H1 (cell line): ENCODE measurements around the gene AP2B1. TPM values are rescaled to one million over a fixed set of nuclear protein-coding genes. Genes with fewer than 3 reads are reported as not detected.

Experiments
- CTCF ChIA-PET: fragments of 300-600 bp; sonication (Branson Sonifier 250); formaldehyde crosslinking; loops from one replicate; lab custom pipeline; 2021; ENCODE audit not compliant: partially characterized antibody; lab: Charles Lee
- POLR2A ChIA-PET: fragments of 300-600 bp; sonication (Branson Sonifier 250); formaldehyde crosslinking; loops from one replicate; lab custom pipeline; 2021; ENCODE audit warnings: inconsistent platforms; ENCODE audit not compliant: partially characterized antibody; lab: Charles Lee
- DNase-seq, 2 experiments: peaks; one replicate each; pipeline versions ENCODE4 v3.0.0 to v3.0.0-alpha.2; 2010 to 2022; ENCODE audit warnings: low spot score in 2 of 2, low read depth in 1 of 2, mixed read lengths in 1 of 2
- FAIRE-seq: peaks from 2 replicates; lab custom pipeline; 2011; peaks lifted over from hg19 to GRCh38; lab: Jason Lieb, UNC
- H2AFZ ChIP-seq: 2 replicates; pipeline ENCODE4 v1.8.1; 2012; ENCODE audit warnings: low read length, inconsistent platforms
- H2AK5ac ChIP-seq: 2 replicates; pipeline ENCODE4 v1.6.1; 2013; ENCODE audit warnings: low read depth, low read length
- H2BK120ac ChIP-seq: replicated peaks from 2 replicates; pipeline ENCODE3; 2013; ENCODE audit warnings: low read depth, low read length, inconsistent platforms
- H2BK12ac ChIP-seq: 2 replicates; pipeline ENCODE4 v1.6.1; 2013; ENCODE audit warnings: low read depth, low read length
- H2BK15ac ChIP-seq: 2 replicates; pipeline ENCODE4 v1.6.1; 2013; ENCODE audit warnings: low read length
- H2BK20ac ChIP-seq: 2 replicates; pipeline ENCODE4 v1.6.1; 2013; ENCODE audit warnings: low read length
- H2BK5ac ChIP-seq: 2 replicates; pipeline ENCODE4 v1.6.1; 2013; ENCODE audit warnings: low read depth, low read length
- H3K14ac ChIP-seq: 2 replicates; pipeline ENCODE4 v1.6.1; 2013; ENCODE audit warnings: inconsistent platforms; ENCODE audit not compliant: insufficient read length
- H3K18ac ChIP-seq: 2 replicates; pipeline ENCODE4 v1.6.1; 2013; ENCODE audit warnings: low read length; ENCODE audit errors: extremely low read depth
- H3K23ac ChIP-seq: 2 replicates; pipeline ENCODE4 v1.6.1; 2013; ENCODE audit warnings: inconsistent platforms; ENCODE audit not compliant: insufficient read length
- H3K23me2 ChIP-seq: 2 replicates; pipeline ENCODE4 v1.6.1; 2013; ENCODE audit warnings: low read depth, low read length
- H3K27ac ChIP-seq: 2 replicates; pipeline ENCODE4 v1.6.1; 2011; ENCODE audit warnings: low read depth, low read length, inconsistent platforms
- H3K27me3 ChIP-seq, 4 experiments: replicated peaks in 1 of 4; 1 replicate in 1 of 4; 2 replicates in 3 of 4; pipeline versions ENCODE4 v1.6.1 to v1.8.1; 2011 to 2013; ENCODE audit warnings: low read length in 3 of 4, mild to moderate bottlenecking in 3 of 4, inconsistent platforms in 2 of 4, mixed read lengths in 2 of 4, moderate library complexity in 1 of 4; ENCODE audit not compliant: control insufficient read depth in 3 of 4, insufficient read depth in 3 of 4; ENCODE audit errors: extremely low read depth in 1 of 4
- H3K36me3 ChIP-seq, 4 experiments: 2 replicates each; pipeline versions ENCODE4 v1.6.1 to v1.8.1; 2011 to 2013; ENCODE audit warnings: mild to moderate bottlenecking in 4 of 4, low read length in 3 of 4, moderate library complexity in 2 of 4, control low read depth in 1 of 4, inconsistent platforms in 1 of 4; ENCODE audit not compliant: insufficient read depth in 4 of 4, control insufficient read depth in 2 of 4
- H3K4ac ChIP-seq: replicated peaks from 2 replicates; pipeline ENCODE3; 2013; ENCODE audit warnings: low read length, low read depth, mixed read lengths, inconsistent platforms; ENCODE audit not compliant: insufficient read length
- H3K4me1 ChIP-seq, 4 experiments: replicated peaks in 1 of 4; 1 replicate in 1 of 4; 2 replicates in 3 of 4; pipeline versions ENCODE4 v1.6.1 to v1.8.1; 2011 to 2013; ENCODE audit warnings: low read length in 3 of 4, inconsistent platforms in 2 of 4, mixed read lengths in 1 of 4; ENCODE audit not compliant: insufficient read depth in 4 of 4, control insufficient read depth in 3 of 4
- H3K4me2 ChIP-seq, 2 experiments: 2 replicates each; pipeline versions ENCODE4 v1.6.1 to v1.8.1; 2011 to 2013; ENCODE audit warnings: low read depth in 2 of 2, low read length in 2 of 2, control low read depth in 1 of 2, inconsistent platforms in 1 of 2, mild to moderate bottlenecking in 1 of 2; ENCODE audit not compliant: insufficient read depth in 1 of 2
- H3K4me3 ChIP-seq, 4 experiments: fragments of 200-600, 300-600 bp in 1 of 4; sonication (generic), shearing (Covaris generic), sonication (Bioruptor Twin) in 1 of 4; 2 replicates each; pipeline versions ENCODE4 v1.5.1 to v1.8.1; 2011 to 2016; ENCODE audit warnings: low read length in 4 of 4, low read depth in 3 of 4, control low read depth in 2 of 4, inconsistent platforms in 2 of 4, mild to moderate bottlenecking in 2 of 4, mixed read lengths in 1 of 4, moderate library complexity in 1 of 4; ENCODE audit not compliant: insufficient read depth in 2 of 4; ENCODE audit errors: extremely low read depth in 1 of 4
- H3K56ac ChIP-seq: replicated peaks from 2 replicates; pipeline ENCODE3; 2013; ENCODE audit warnings: low read depth, mild to moderate bottlenecking, mixed read lengths, low read length, inconsistent platforms; ENCODE audit not compliant: insufficient read length
- H3K79me1 ChIP-seq: 2 replicates; pipeline ENCODE4 v1.6.1; 2013; ENCODE audit warnings: low read depth, low read length, control low read depth
- H3K79me2 ChIP-seq, 2 experiments: 2 replicates each; pipeline versions ENCODE4 v1.6.1 to v1.8.1; 2012 to 2013; ENCODE audit warnings: low read length in 2 of 2, mild to moderate bottlenecking in 2 of 2, inconsistent platforms in 1 of 2; ENCODE audit not compliant: insufficient read depth in 2 of 2, control insufficient read depth in 1 of 2
- H3K9ac ChIP-seq, 4 experiments: replicated peaks in 1 of 4; 1 replicate in 1 of 4; 2 replicates in 3 of 4; pipeline versions ENCODE4 v1.6.1 to v1.8.1; 2011 to 2013; ENCODE audit warnings: low read depth in 3 of 4, low read length in 3 of 4, control low read depth in 2 of 4, mild to moderate bottlenecking in 2 of 4, moderate library complexity in 2 of 4, inconsistent platforms in 1 of 4; ENCODE audit errors: extremely low read depth in 1 of 4
- H3K9me3 ChIP-seq, 2 experiments: 2 replicates each; pipeline versions ENCODE4 v1.6.1 to v1.8.1; 2012 to 2013; ENCODE audit warnings: mild to moderate bottlenecking in 2 of 2, moderate library complexity in 2 of 2, control low read depth in 1 of 2, inconsistent platforms in 1 of 2, low read depth in 1 of 2, low read length in 1 of 2, mixed read lengths in 1 of 2; ENCODE audit not compliant: insufficient read depth in 2 of 2
- H4K20me1 ChIP-seq, 2 experiments: replicated peaks in 1 of 2; 2 replicates each; pipeline versions ENCODE3 to v1.8.1; 2011 to 2013; ENCODE audit warnings: inconsistent platforms in 2 of 2, low read length in 2 of 2, mild to moderate bottlenecking in 1 of 2; ENCODE audit not compliant: insufficient read depth in 2 of 2, control insufficient read depth in 1 of 2
- H4K5ac ChIP-seq: 2 replicates; pipeline ENCODE4 v1.6.1; 2013; ENCODE audit warnings: low read length, low read depth, mixed read lengths, inconsistent platforms; ENCODE audit not compliant: insufficient read length
- H4K8ac ChIP-seq: 2 replicates; pipeline ENCODE4 v1.8.0; 2013; ENCODE audit warnings: mild to moderate bottlenecking, moderate library complexity, low read length, inconsistent platforms; ENCODE audit not compliant: insufficient read depth; ENCODE audit errors: extremely low read depth
- H4K91ac ChIP-seq: replicated peaks from 2 replicates; pipeline ENCODE3; 2013; ENCODE audit warnings: low read length, mixed read lengths, inconsistent platforms; ENCODE audit not compliant: insufficient read length
- BACH1 ChIP-seq: IDR thresholded peaks from 2 replicates; pipeline ENCODE4 v1.6.1; 2012; ENCODE audit warnings: low read length, improper control_type of control experiment
- NRF1 ChIP-seq: IDR thresholded peaks from 2 replicates; pipeline ENCODE4 v1.6.1; 2011; ENCODE audit warnings: mild to moderate bottlenecking, low read depth, low read length, improper control_type of control experiment
- SP4 ChIP-seq: IDR thresholded peaks from 2 replicates; pipeline ENCODE4 v1.6.1; 2012; ENCODE audit warnings: low read length, inconsistent platforms
- WGBS, 2 experiments: shearing (Covaris generic) in 1 of 2; methylation state at CpG; one replicate each; pipeline versions ENCODE4 v1.1.6 to v1.1.7; 2013 to 2015; ENCODE audit warnings: low lambda C conversion rate in 2 of 2, mixed read lengths in 2 of 2, inconsistent platforms in 1 of 2, low coverage in 1 of 2, missing lambda C conversion rate in 1 of 2; ENCODE audit not compliant: insufficient replicate concordance in 2 of 2, insufficient coverage in 1 of 2, insufficient read length in 1 of 2; ENCODE audit errors: extremely low coverage in 1 of 2, missing lambda C conversion rate in 1 of 2; 5-methylcytosine and 5-hydroxymethylcytosine counted together
- polyA plus RNA-seq, 7 experiments: library from polyadenylated mRNA; depleted of rRNA in 3 of 7; stranded (reverse) in 5 of 7; unstranded in 2 of 7; fragments of >200 nt in 5 of 7; fragments of 200-250 nt in 2 of 7; gene quantifications; 1 replicate in 5 of 7; 2 replicates in 1 of 7; 4 replicates in 1 of 7; pipeline versions ENCODE4 v1.2.1 to v1.2.3, GENCODE V29; 2011 to 2013; ENCODE audit warnings: missing spikeins in 2 of 7, mixed read lengths in 2 of 7
- total RNA-seq: library from RNA; stranded (reverse); fragmentation: NEBNext Ultra II Directional; extraction: Animal tissue kit (Norgen Biotek cat#: 25700); gene quantifications from 2 replicates; pipeline ENCODE4 v1.2.1, GENCODE V29; 2021

AP2B1 gene
- total and polyA plus RNA-seq, 2 of the 8 experiments (the other 6 are each of a cell fraction or from before 2014, with no cell fraction given), result 95.5 to 199 TPM

DNA sequence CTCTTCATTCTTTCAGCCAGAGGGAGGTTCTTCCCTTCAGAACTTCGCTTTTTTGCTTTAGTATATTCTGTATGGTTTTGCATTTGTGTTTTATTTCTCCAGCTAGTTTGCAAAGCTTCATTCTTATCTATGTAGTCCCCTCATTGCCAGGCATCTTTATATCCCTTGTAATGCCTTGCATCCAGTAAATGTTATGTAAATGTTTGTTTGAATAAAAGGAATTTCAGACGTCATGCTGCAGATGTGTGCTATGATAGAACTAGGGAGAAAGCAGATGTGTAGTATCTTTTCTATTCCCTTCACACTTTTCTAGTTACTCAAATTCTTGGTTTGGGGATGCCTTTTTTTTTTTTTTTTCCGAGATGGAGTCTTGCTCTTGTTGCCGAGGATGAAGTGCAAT, 81.7 kb downstream of the AP2B1 start:
- no peak overlapping the region for H3K14ac ChIP-seq
- no peaks in the 10 kb centered on the region for H3K79me2 ChIP-seq
- H2BK15ac ChIP-seq, result no peak overlapping the region
- H3K27ac ChIP-seq, result no peak overlapping the region
- H3K9me3 ChIP-seq, result no peaks in the 10 kb centered on the region
- no peak overlapping the region for H3K4me2 ChIP-seq
- 66% methylated on average over 4 of the region's 4 CpGs; no CpG with 5 or more reads in 1 of the 2 experiments for WGBS, 2 experiments
- DNase-seq (no peak), FAIRE-seq (no peak)
- ChIA-PET CTCF (interaction anchor here (0.7 to 2.3 kb wide), 3 partner anchors 57 to 97 kb away, joined by 3 to 8 read pairs (median 7); no protein-coding TSS in a partner anchor), POLR2A (interaction anchor here (0.9 kb wide), 1 partner anchor 140 kb away, joined by 3 read pairs; the partner anchor contains the start of gene TAF15)
- no peak for TF ChIP-seq BACH1
- no peak for TF ChIP-seq SP4
- TF ChIP-seq NRF1, result no peak
- peaks cover 0 to 1% of the 10 kb centered on the region in 2 experiments for H4K20me1 ChIP-seq
- H3K56ac ChIP-seq, result no peak overlapping the region
- no peaks in the 10 kb centered on the region for H3K79me1 ChIP-seq
- H3K23me2 ChIP-seq, result no peaks in the 10 kb centered on the region
- H2AK5ac ChIP-seq, result no peak overlapping the region
- H2BK12ac ChIP-seq, result no peak overlapping the region
- no peak overlapping the region for H3K4me3 ChIP-seq
- no peak overlapping the region for H3K9ac ChIP-seq
- H4K5ac ChIP-seq, result no peak overlapping the region
- H2BK5ac ChIP-seq, result no peak overlapping the region
- no peak overlapping the region for H3K4ac ChIP-seq
- no peak overlapping the region for H4K8ac ChIP-seq
- H2BK120ac ChIP-seq, result no peak overlapping the region
- H3K36me3 ChIP-seq, result peaks cover under 1 to 25% (median 12%) of the 10 kb centered on the region in 4 experiments; a peak in 7 of 8 replicates
- H3K23ac ChIP-seq, result no peak overlapping the region
- H4K91ac ChIP-seq, result no peak overlapping the region
- H2BK20ac ChIP-seq, result no peak overlapping the region
- no peak overlapping the region for H2AFZ ChIP-seq
- no peak overlapping the region for H3K18ac ChIP-seq
- H3K27me3 ChIP-seq, result no peaks in the 10 kb centered on the region
- H3K4me1 ChIP-seq, result no peaks in the 10 kb centered on the region
